ENCODE results near the gene GATB. TPM values are rescaled to one million over a fixed set of nuclear protein-coding genes. Genes with fewer than 3 reads are reported as not detected.

The GATB gene
- total and polyA plus RNA-seq, 10 of the 15 experiments (the other 5 are each of a cell fraction or from before 2014, with no cell fraction given), result 20.5 to 37.3 (median 30.5) TPM

- in situ Hi-C loops (cut with MboI), result no loop called here
- TF ChIP-seq ZNF687 (IDR thresholded peaks at IDR 0.05) (no peak), NRF1 (conservative IDR thresholded peaks at IDR 0.05; ENCODE audit: low read depth, low read length) (no peak), FOXK2 (IDR thresholded peaks at IDR 0.05) (no peak), MTA2 (IDR thresholded peaks at IDR 0.05; ENCODE audit: low read depth) (no peak), CBX3 (IDR thresholded peaks at IDR 0.05; ENCODE audit: borderline replicate concordance, low read depth) (no peak), EED (IDR thresholded peaks at IDR 0.05; ENCODE audit: low read depth) (no peak), NR2F1 (conservative IDR thresholded peaks at IDR 0.05) (no peak), EP300 (IDR thresholded peaks at IDR 0.05; ENCODE audit: borderline replicate concordance in 1 of 2, control insufficient read depth in 1 of 2, low read depth in 2 of 2, low read length in 2 of 2) (no peak), CHD2 (IDR thresholded peaks at IDR 0.05; ENCODE audit: borderline replicate concordance, low read depth, low read length) (no peak), ZNF592 (IDR thresholded peaks at IDR 0.05) (no peak), NBN (IDR thresholded peaks at IDR 0.05) (no peak), NFIC (IDR thresholded peaks at IDR 0.05; ENCODE audit: low read depth, low read length) (no peak), CREB1 (IDR thresholded peaks at IDR 0.05; ENCODE audit: low read depth) (no peak), ZNF217 (IDR thresholded peaks at IDR 0.05) (no peak)
These were observed 32.1 kb downstream of the GATB start for GRCh38 chr4:151728679-151729078.

More at GRCh38 chr4:151728679-151729078, 32.1 kb downstream of the GATB start:
- 50% methylated on average over 2 of the region's 2 CpGs for WGBS (ENCODE audit: insufficient coverage, insufficient replicate concordance, low lambda C conversion rate, missing lambda C conversion rate)
- intact Hi-C loops (cut with micrococcal nuclease; ENCODE audit: unreplicated experiment), result no loop called here
- ATAC-seq (no peak), FAIRE-seq (no peak), DNase-seq (ENCODE audit: low read depth, low spot score) (no peak)
- RAD21 ChIA-PET (ENCODE audit: unreplicated experiment), result no interaction called here
- H3K9me3 ChIP-seq (replicated peaks; ENCODE audit: control insufficient read depth, insufficient read depth, low read length), result no peaks in the 10 kb centered on the region
- CTCF ChIA-PET, result interaction anchor here (1.0 to 1.7 kb wide), 2 partner anchors 11 kb away, joined by 3 to 6 read pairs; no protein-coding TSS in a partner anchor
- H3K27ac ChIP-seq (ENCODE audit: control insufficient read depth, insufficient read depth), result no peak overlapping the region
- no peaks in the 10 kb centered on the region for H3K79me2 ChIP-seq (ENCODE audit: control insufficient read depth, insufficient read depth, low read length)
- no peak overlapping the region for H3K9ac ChIP-seq (ENCODE audit: control insufficient read depth, insufficient read depth, low read length)
- POLR2A ChIA-PET, result no interaction called here
- no peaks in the 10 kb centered on the region; a peak in 1 of 4 replicates for H3K36me3 ChIP-seq (ENCODE audit: control insufficient read depth in 2 of 2, insufficient read depth in 2 of 2, low read length in 1 of 2)
- no peaks in the 10 kb centered on the region for H3K4me1 ChIP-seq (ENCODE audit: control insufficient read depth, insufficient read depth, low read length)
- H3K27me3 ChIP-seq (replicated peaks in 1 of 2; ENCODE audit: control insufficient read depth in 2 of 2, insufficient read depth in 2 of 2, low read length in 1 of 2), result no peaks in the 10 kb centered on the region
- H3K4me2 ChIP-seq (ENCODE audit: control insufficient read depth, insufficient read depth), result no peak overlapping the region
- no peak overlapping the region for H3K4me3 ChIP-seq
- no TSS peak for BruUV-seq (replicated peaks)
- no peaks in the 10 kb centered on the region for H4K20me1 ChIP-seq (ENCODE audit: control insufficient read depth, insufficient read depth)
- SMC1A ChIA-PET (ENCODE audit: uncharacterized antibody, unreplicated experiment), result interaction anchor here (1.0 to 1.5 kb wide), 4 partner anchors 11 to 28 kb away, joined by 3 to 5 read pairs (median 4); no protein-coding TSS in a partner anchor
- H2AFZ ChIP-seq (ENCODE audit: control insufficient read depth, low read depth, low read length), result no peak overlapping the region

Data from GM12878 (cell line).